HG03457 (cell line): ENCODE data around the gene ANXA10.
"Not testable (repeated sequence)": the region's sequence is repeated elsewhere in the genome, so short reads cannot be mapped to it uniquely, and the experiment has no call there.

Experiments
- ATAC-seq: cut with Tn5 transposase; IDR thresholded peaks from one replicate; pipeline ENCODE4 v1.9.1; 2021; ENCODE audit warnings: moderate number of reproducible peaks; ENCODE audit not compliant: unreplicated experiment

The ANXA10 gene

GRCh38 chr4:168092176-168092712 is at the start of gene ANXA10:
ANXA10 (plus strand) TSS chr4:168092537; CDS start chr4:168092701, 164 bp downstream.
- no peak for ATAC-seq

GRCh38 chr4:168045354-168045753 is 47.0 kb upstream of the ANXA10 start:
- no peak for ATAC-seq

- ATAC-seq, result no peak
Observed at GRCh38 chr4:168050002-168050401, 42.3 kb upstream of the ANXA10 start.

- no peak for ATAC-seq
Observed at GRCh38 chr4:168051526-168051925, 40.8 kb upstream of the ANXA10 start.

- no peak for ATAC-seq
Observed at GRCh38 chr4:168057412-168057811, 34.9 kb upstream of the ANXA10 start.

GRCh38 chr4:168059251-168059650 is 33.1 kb upstream of the ANXA10 start:
- ATAC-seq, result no peak

GRCh38 chr4:168063031-168063430 is 29.3 kb upstream of the ANXA10 start:
- no peak for ATAC-seq

- ATAC-seq, result no peak
Observed at GRCh38 chr4:168070903-168071302, 21.4 kb upstream of the ANXA10 start.

- ATAC-seq, result no peak
Observed at GRCh38 chr4:168071304-168071703, 21.0 kb upstream of the ANXA10 start.

GRCh38 chr4:168074861-168075260 is 17.5 kb upstream of the ANXA10 start:
- ATAC-seq, result no peak

GRCh38 chr4:168076989-168077725 is 15.2 kb upstream of the ANXA10 start:
- ATAC-seq, result peak; percentile 79

GRCh38 chr4:168077726-168078239 is 14.6 kb upstream of the ANXA10 start:
- no peak for ATAC-seq

- no peak for ATAC-seq
Observed at GRCh38 chr4:168082379-168082778, 10.0 kb upstream of the ANXA10 start.

GRCh38 chr4:168095776-168096406 is 3.6 kb downstream of the ANXA10 start:
- ATAC-seq, result no peak

GRCh38 chr4:168096407-168096784 is 4.1 kb downstream of the ANXA10 start:
- ATAC-seq, result no peak

GRCh38 chr4:168097161-168097560 is 4.8 kb downstream of the ANXA10 start:
- ATAC-seq, result no peak

- no peak for ATAC-seq
Observed at GRCh38 chr4:168098248-168098717, 5.9 kb downstream of the ANXA10 start.

GRCh38 chr4:168099195-168099594 is 6.9 kb downstream of the ANXA10 start:
- no peak for ATAC-seq

- ATAC-seq, result no peak
Observed at GRCh38 chr4:168101026-168101425, 8.7 kb downstream of the ANXA10 start.

- no peak for ATAC-seq
Observed at GRCh38 chr4:168102403-168102802, 10.1 kb downstream of the ANXA10 start.

GRCh38 chr4:168109527-168109926 is 17.2 kb downstream of the ANXA10 start:
- ATAC-seq, result no peak

- not testable (repeated sequence) for ATAC-seq
Observed at GRCh38 chr4:168113059-168113458, 20.7 kb downstream of the ANXA10 start.
